SH-SY5Y (cell line): ENCODE measurements around the gene SLC7A6OS.

Experiments used
- GATA2 ChIP-seq: IDR thresholded peaks from 2 replicates; pipeline ENCODE4 v1.6.1; 2011; ENCODE audit warnings: mild to moderate bottlenecking, low read depth, low read length
- GATA3 ChIP-seq: IDR thresholded peaks from 2 replicates; pipeline ENCODE4 v1.6.1; 2011; ENCODE audit warnings: low read depth, mild to moderate bottlenecking, low read length, moderate library complexity

GRCh38 chr16:68264128-68265077 lies 46.3 kb downstream of the SLC7A6OS start, which contains the start of gene SLC7A6:
- TF ChIP-seq GATA2 (no peak), GATA3 (no peak)
